ENCODE results near the gene TMEM132D.

TMEM132D gene

GRCh38 chr12:129704232-129704830 lies 199.5 kb downstream of the TMEM132D start:
- TF ChIP-seq CTCF (conservative IDR thresholded peaks at IDR 0.05; ENCODE audit: control insufficient read depth, insufficient read depth, low read depth, low read length) = no peak
- no peak for DNase-seq (ENCODE audit: low read depth)
- no peak overlapping the region for H3K4me3 ChIP-seq (ENCODE audit: control insufficient read depth, low read depth, low read length)

GRCh38 chr12:129701631-129702101 lies 202.2 kb downstream of the TMEM132D start:
- H3K4me3 ChIP-seq (ENCODE audit: control insufficient read depth, low read depth, low read length) = no peak overlapping the region
- DNase-seq (ENCODE audit: low read depth) = no peak
- TF ChIP-seq CTCF (conservative IDR thresholded peaks at IDR 0.05; ENCODE audit: control insufficient read depth, insufficient read depth, low read depth, low read length) = no peak

GRCh38 chr12:129700036-129700435 lies 203.8 kb downstream of the TMEM132D start:
- no peak for DNase-seq (ENCODE audit: low read depth)
- TF ChIP-seq CTCF (conservative IDR thresholded peaks at IDR 0.05; ENCODE audit: control insufficient read depth, insufficient read depth, low read depth, low read length) = no peak
- no peak overlapping the region for H3K4me3 ChIP-seq (ENCODE audit: control insufficient read depth, low read depth, low read length)

- no peak for TF ChIP-seq CTCF (conservative IDR thresholded peaks at IDR 0.05; ENCODE audit: control insufficient read depth, insufficient read depth, low read depth, low read length)
- no peak for DNase-seq (ENCODE audit: low read depth)
Measured at GRCh38 chr12:129696926-129697325, 206.9 kb downstream of the TMEM132D start.

GRCh38 chr12:129696405-129696804 lies 207.4 kb downstream of the TMEM132D start:
- no peak overlapping the region for H3K4me3 ChIP-seq (ENCODE audit: control insufficient read depth, low read depth, low read length)
- no peak for TF ChIP-seq CTCF (conservative IDR thresholded peaks at IDR 0.05; ENCODE audit: control insufficient read depth, insufficient read depth, low read depth, low read length)
- DNase-seq (ENCODE audit: low read depth) = no peak

More at GRCh38 chr12:129696926-129697325, 206.9 kb downstream of the TMEM132D start:
- no peak overlapping the region for H3K4me3 ChIP-seq (ENCODE audit: control insufficient read depth, low read depth, low read length)

GRCh38 chr12:129693731-129694130 lies 210.1 kb downstream of the TMEM132D start:
- no peak for TF ChIP-seq CTCF (conservative IDR thresholded peaks at IDR 0.05; ENCODE audit: control insufficient read depth, insufficient read depth, low read depth, low read length)
- no peak overlapping the region for H3K4me3 ChIP-seq (ENCODE audit: control insufficient read depth, low read depth, low read length)

More at GRCh38 chr12:129693731-129694130, 210.1 kb downstream of the TMEM132D start:
- no peak for DNase-seq (ENCODE audit: low read depth)

Data from fibroblast of mammary gland (primary cell).